Activated CD8-positive, alpha-beta T cell treated with anti-CD3 and anti-CD28 coated beads for 36 hours (primary cell): ENCODE results near the gene CHRDL1. TPM values are rescaled to one million over a fixed set of nuclear protein-coding genes. Genes with fewer than 3 reads are reported as not detected.

Experiments
- ATAC-seq: fragments of 200-7000 bp; cut with Tn5 transposase; one replicate; pipeline ENCODE4 v1.10.0; 2021; ENCODE audit warnings: mild to moderate bottlenecking, moderate library complexity
- CTCF ChIA-PET: fragments of 350-600 bp; sonication (Branson Sonifier 250); formaldehyde crosslinking; loops from one replicate; lab custom pipeline; 2021; ENCODE audit warnings: antibody characterized with exemption; lab: Charles Lee
- POLR2A ChIA-PET: fragments of 350-600 bp; sonication (Branson Sonifier 250); formaldehyde crosslinking; loops from one replicate; lab custom pipeline; 2021; ENCODE audit warnings: antibody characterized with exemption; lab: Charles Lee
- DNase-seq: peaks from one replicate; pipeline ENCODE4 v3.0.0-alpha.2; 2020
- H3K27ac Mint-ChIP-seq: one replicate; pipeline ENCODE4 v1.8.0; 2021; ENCODE audit warnings: mild to moderate bottlenecking, mixed read lengths
- H3K27me3 Mint-ChIP-seq: one replicate; pipeline ENCODE4 v1.8.0; 2021; ENCODE audit warnings: mixed read lengths
- H3K36me3 Mint-ChIP-seq: one replicate; pipeline ENCODE4 v1.8.0; 2021; ENCODE audit warnings: low read depth, mixed read lengths
- H3K4me1 Mint-ChIP-seq: one replicate; pipeline ENCODE4 v1.8.0; 2021; ENCODE audit warnings: low read depth, mixed read lengths
- H3K4me3 Mint-ChIP-seq: one replicate; pipeline ENCODE4 v1.8.0; 2021; ENCODE audit warnings: mild to moderate bottlenecking, moderate library complexity, mixed read lengths
- H3K9me3 Mint-ChIP-seq: one replicate; pipeline ENCODE4 v1.8.0; 2021; ENCODE audit warnings: mixed read lengths
- intact Hi-C: fragments of 100-400 bp; cut with micrococcal nuclease; formaldehyde crosslinking; loops from one replicate; pipeline ENCODE4 v1.10.0; 2022
- total RNA-seq, 2 experiments: library from RNA; stranded (reverse); gene quantifications; one replicate each; pipeline ENCODE4 v1.2.3, GENCODE V29; 2021
- TF ChIP-seq, protein P1 (sequence below): fragments of 200-600 bp; IDR thresholded peaks from one replicate; pipeline ENCODE4 v1.8.0; 2022; ENCODE audit warnings: antibody characterized with exemption, mild to moderate bottlenecking

The CHRDL1 gene
- total RNA-seq, 2 experiments from 2014 or later: not detected

DNA sequence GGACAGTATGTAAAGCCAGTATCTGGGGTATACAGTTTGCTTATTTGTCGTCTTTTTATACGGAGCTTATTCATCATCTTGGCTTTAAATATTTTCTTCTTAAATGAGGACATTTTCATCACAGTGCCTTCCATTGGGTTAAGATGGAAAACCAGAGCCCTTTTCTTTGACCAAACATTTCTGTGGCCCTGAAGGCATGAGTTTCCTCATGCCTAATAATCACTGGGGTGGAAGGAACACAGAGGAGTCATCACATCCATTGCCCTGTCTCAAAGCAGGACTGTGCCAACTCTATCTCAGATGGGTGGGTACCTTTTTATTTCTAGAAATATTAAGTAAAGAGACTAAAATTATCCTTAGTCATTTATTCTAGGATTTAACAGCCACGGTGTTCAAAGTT is 40.0 kb downstream of the CHRDL1 start:
- no peak overlapping the region for H3K4me3 Mint-ChIP-seq
- H3K9me3 Mint-ChIP-seq: peaks cover 3% of the 10 kb centered on the region
- DNase-seq (no peak), ATAC-seq (no peak)
- TF ChIP-seq, protein P1, sequence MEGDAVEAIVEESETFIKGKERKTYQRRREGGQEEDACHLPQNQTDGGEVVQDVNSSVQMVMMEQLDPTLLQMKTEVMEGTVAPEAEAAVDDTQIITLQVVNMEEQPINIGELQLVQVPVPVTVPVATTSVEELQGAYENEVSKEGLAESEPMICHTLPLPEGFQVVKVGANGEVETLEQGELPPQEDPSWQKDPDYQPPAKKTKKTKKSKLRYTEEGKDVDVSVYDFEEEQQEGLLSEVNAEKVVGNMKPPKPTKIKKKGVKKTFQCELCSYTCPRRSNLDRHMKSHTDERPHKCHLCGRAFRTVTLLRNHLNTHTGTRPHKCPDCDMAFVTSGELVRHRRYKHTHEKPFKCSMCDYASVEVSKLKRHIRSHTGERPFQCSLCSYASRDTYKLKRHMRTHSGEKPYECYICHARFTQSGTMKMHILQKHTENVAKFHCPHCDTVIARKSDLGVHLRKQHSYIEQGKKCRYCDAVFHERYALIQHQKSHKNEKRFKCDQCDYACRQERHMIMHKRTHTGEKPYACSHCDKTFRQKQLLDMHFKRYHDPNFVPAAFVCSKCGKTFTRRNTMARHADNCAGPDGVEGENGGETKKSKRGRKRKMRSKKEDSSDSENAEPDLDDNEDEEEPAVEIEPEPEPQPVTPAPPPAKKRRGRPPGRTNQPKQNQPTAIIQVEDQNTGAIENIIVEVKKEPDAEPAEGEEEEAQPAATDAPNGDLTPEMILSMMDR: no peak
- H3K36me3 Mint-ChIP-seq: no peaks in the 10 kb centered on the region
- no peak overlapping the region for H3K27ac Mint-ChIP-seq
- ChIA-PET POLR2A (no interaction called here), CTCF (no interaction called here)
- intact Hi-C loops: no loop called here
- H3K27me3 Mint-ChIP-seq: no peaks in the 10 kb centered on the region
- no peaks in the 10 kb centered on the region for H3K4me1 Mint-ChIP-seq

DNA sequence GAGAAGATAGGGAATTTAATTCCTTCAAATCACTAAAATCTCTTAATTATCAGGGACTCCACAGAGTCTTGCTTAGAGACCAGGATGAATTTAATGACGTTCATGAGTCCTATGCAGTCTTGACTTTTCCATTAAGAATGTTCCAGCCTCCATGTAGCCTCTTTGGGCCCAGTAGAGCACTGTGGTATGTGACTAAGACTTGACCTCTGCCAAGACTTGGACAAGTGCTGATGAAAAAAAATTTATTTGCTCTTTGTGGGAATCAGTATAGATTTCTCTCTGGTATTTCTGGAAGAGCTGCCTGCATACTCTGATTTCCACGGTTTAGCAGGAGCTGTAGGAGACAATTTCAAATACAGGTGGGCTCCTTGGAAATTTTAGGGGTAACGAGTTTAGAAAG is 40.6 kb downstream of the CHRDL1 start:
- ATAC-seq (no peak), DNase-seq (no peak)
- Mint-ChIP-seq H3K27me3 (no peaks in the 10 kb centered on the region), H3K27ac (no peak overlapping the region), H3K4me1 (no peaks in the 10 kb centered on the region), H3K4me3 (no peak overlapping the region), H3K36me3 (no peaks in the 10 kb centered on the region), H3K9me3 (peaks cover 3% of the 10 kb centered on the region)
- ChIA-PET POLR2A (no interaction called here), CTCF (no interaction called here)
- intact Hi-C loops: no loop called here
- TF ChIP-seq, protein P1: no peak

DNA sequence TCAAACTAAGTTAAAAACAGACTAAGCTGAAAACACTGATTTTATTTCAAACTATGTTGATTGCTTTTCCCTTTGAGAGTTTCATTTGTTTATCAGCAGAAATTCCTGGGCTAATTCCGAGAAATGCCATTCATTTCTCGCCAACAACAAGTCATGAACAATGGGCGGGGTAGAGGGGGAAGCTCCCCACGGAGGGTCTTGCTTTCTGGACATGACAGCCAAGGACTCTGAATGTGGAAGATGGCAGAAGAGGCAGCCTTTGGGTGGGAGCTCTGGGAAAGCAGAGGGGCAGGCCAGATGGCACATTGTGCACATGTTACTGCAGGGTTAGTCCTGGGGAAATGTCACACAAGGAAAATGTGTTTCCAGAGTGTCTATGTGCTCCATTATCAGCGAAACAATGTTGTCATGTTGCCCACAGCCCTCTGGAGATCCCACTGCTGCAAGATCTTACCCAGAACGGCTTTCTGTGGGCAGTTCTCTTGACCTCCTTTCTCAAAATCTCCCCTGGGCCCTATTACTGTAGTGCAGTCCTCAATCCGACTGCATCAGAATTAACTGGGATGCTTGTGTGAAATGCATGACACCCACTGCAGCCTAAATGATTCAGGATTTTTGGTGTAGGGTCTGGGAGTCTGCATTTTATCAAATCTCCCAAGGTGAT is 45.0 kb downstream of the CHRDL1 start:
- CTCF ChIA-PET: no interaction called here
- POLR2A ChIA-PET: no interaction called here

DNA sequence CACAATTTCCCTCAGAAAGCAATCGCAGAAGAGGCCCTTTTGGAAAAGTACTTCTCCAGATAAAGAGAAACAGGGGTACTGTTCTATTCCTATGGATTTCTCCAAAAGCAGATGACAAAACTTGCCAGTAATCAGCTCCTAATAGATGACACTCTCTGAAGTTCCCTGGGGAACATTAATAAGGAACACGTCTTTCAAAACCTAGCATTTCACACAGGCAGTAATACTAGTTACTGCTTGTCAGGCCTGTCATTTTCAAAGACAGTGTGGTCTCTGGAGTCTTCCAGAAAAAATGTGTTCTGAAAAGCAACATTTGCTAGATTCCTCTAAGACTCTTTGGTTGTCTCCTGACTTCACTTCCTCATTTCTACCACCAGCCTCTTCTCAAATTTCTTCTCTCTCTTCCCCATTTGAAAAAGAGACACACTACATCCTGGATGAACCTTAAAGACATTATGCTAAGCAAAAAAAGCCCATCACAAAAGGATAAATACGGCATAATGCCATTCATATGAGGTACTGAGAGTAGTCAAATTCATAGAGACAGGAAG is 47.3 kb downstream of the CHRDL1 start:
- TF ChIP-seq, protein P1: no peak
- CTCF ChIA-PET: no interaction called here
- no peak for ATAC-seq
- H3K4me1 Mint-ChIP-seq: no peaks in the 10 kb centered on the region
- no peak overlapping the region for H3K27ac Mint-ChIP-seq
- H3K4me3 Mint-ChIP-seq: no peak overlapping the region
- H3K36me3 Mint-ChIP-seq: no peaks in the 10 kb centered on the region
- no peaks in the 10 kb centered on the region for H3K27me3 Mint-ChIP-seq
- no peaks in the 10 kb centered on the region for H3K9me3 Mint-ChIP-seq
- POLR2A ChIA-PET: no interaction called here
- intact Hi-C loops: no loop called here
- no peak for DNase-seq

More for the DNA sequence above, 45.0 kb downstream of the CHRDL1 start:
- Mint-ChIP-seq H3K27ac (no peak overlapping the region), H3K36me3 (no peaks in the 10 kb centered on the region), H3K4me1 (no peaks in the 10 kb centered on the region), H3K4me3 (no peak overlapping the region), H3K27me3 (no peaks in the 10 kb centered on the region), H3K9me3 (no peaks in the 10 kb centered on the region)
- TF ChIP-seq, protein P1: no peak
- ATAC-seq (no peak), DNase-seq (no peak)
- intact Hi-C loops: no loop called here

DNA sequence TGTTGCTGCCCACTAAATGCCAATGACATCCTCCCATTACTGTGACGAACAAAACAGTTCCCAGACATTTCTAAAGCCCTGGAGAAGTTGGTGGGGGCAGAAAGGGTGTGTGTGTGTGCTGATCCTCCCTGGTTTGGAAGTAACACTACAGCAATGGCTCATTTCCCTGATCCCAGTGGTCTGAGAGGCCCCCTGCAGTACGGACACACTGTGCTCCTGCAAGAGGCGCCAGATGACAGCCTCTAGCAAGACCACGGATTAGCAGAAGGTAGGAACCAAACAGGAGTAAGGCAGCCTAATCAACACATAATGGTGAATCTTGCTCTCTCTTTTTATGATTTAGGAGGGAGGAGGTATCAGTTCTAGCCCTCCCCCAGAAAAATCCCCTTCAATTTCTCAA is 49.6 kb downstream of the CHRDL1 start:
- no peak overlapping the region for H3K27ac Mint-ChIP-seq
- no peaks in the 10 kb centered on the region for H3K36me3 Mint-ChIP-seq
- ChIA-PET CTCF (no interaction called here), POLR2A (no interaction called here)
- intact Hi-C loops: no loop called here
- no peaks in the 10 kb centered on the region for H3K27me3 Mint-ChIP-seq
- H3K4me1 Mint-ChIP-seq: no peaks in the 10 kb centered on the region
- ATAC-seq: no peak
- no peaks in the 10 kb centered on the region for H3K9me3 Mint-ChIP-seq
- no peak for DNase-seq
- no peak overlapping the region for H3K4me3 Mint-ChIP-seq
- TF ChIP-seq, protein P1: no peak
